ENCODE measurements around the gene NEK6.

Gene NEK6

GRCh38 chr9:124328285-124328684 is 70.5 kb downstream of the NEK6 start:
- peaks cover 7% of the 10 kb centered on the region; the same call in 1 of the 2 replicates for H4K20me1 ChIP-seq (ENCODE audit: insufficient read depth, low read length)
- no peak overlapping the region for H3K27ac ChIP-seq (ENCODE audit: low read length)
- H3K9ac ChIP-seq (ENCODE audit: low read length), result no peak overlapping the region
- TF ChIP-seq CTCF (IDR thresholded peaks at IDR 0.05; ENCODE audit: low read depth, low read length), result no peak
- TF ChIP-seq EZH2phosphoT487 (IDR thresholded peaks at IDR 0.05; ENCODE audit: low read depth), result no peak
- no peak overlapping the region for H3K4me3 ChIP-seq (ENCODE audit: low read length)
- peaks cover 79% of the 10 kb centered on the region for H3K36me3 ChIP-seq (replicated peaks; ENCODE audit: low read depth, low read length)
- no peaks in the 10 kb centered on the region for H3K4me1 ChIP-seq (ENCODE audit: low read length)
- no peaks in the 10 kb centered on the region for H3K9me3 ChIP-seq (ENCODE audit: insufficient read depth, low read length)
- no peaks in the 10 kb centered on the region for H3K79me2 ChIP-seq (ENCODE audit: low read length)
- no peak overlapping the region for H3K4me2 ChIP-seq (ENCODE audit: low read length)
- no peak overlapping the region for H2AFZ ChIP-seq (ENCODE audit: low read depth, low read length)
- no peaks in the 10 kb centered on the region for H3K27me3 ChIP-seq (ENCODE audit: low read depth, low read length)

- no peaks in the 10 kb centered on the region for H3K9me3 ChIP-seq (ENCODE audit: insufficient read depth, low read length)
- H3K4me1 ChIP-seq (ENCODE audit: low read length), result no peaks in the 10 kb centered on the region
- H3K27me3 ChIP-seq (ENCODE audit: low read depth, low read length), result no peaks in the 10 kb centered on the region
Measured at GRCh38 chr9:124329206-124329792, 71.5 kb downstream of the NEK6 start.

GRCh38 chr9:124330011-124330697 is 72.4 kb downstream of the NEK6 start:
- no peak overlapping the region for H2AFZ ChIP-seq (ENCODE audit: low read depth, low read length)
- H3K4me2 ChIP-seq (ENCODE audit: low read length), result no peak overlapping the region
- peaks cover 73% of the 10 kb centered on the region for H3K36me3 ChIP-seq (replicated peaks; ENCODE audit: low read depth, low read length)
- TF ChIP-seq CTCF (IDR thresholded peaks at IDR 0.05; ENCODE audit: low read depth, low read length) (no peak), EZH2phosphoT487 (IDR thresholded peaks at IDR 0.05; ENCODE audit: low read depth) (no peak)
- H3K4me1 ChIP-seq (ENCODE audit: low read length), result no peaks in the 10 kb centered on the region
- H3K27me3 ChIP-seq (ENCODE audit: low read depth, low read length), result no peaks in the 10 kb centered on the region
- no peak overlapping the region for H3K9ac ChIP-seq (ENCODE audit: low read length)
- no peak overlapping the region for H3K4me3 ChIP-seq (ENCODE audit: low read length)
- H4K20me1 ChIP-seq (ENCODE audit: insufficient read depth, low read length), result peaks cover 7% of the 10 kb centered on the region; the same call in 1 of the 2 replicates
- no peak overlapping the region for H3K27ac ChIP-seq (ENCODE audit: low read length)
- H3K9me3 ChIP-seq (ENCODE audit: insufficient read depth, low read length), result no peaks in the 10 kb centered on the region
- no peaks in the 10 kb centered on the region for H3K79me2 ChIP-seq (ENCODE audit: low read length)

More at GRCh38 chr9:124329206-124329792, 71.5 kb downstream of the NEK6 start:
- no peak overlapping the region for H3K4me2 ChIP-seq (ENCODE audit: low read length)
- H3K36me3 ChIP-seq (replicated peaks; ENCODE audit: low read depth, low read length), result peaks cover 73% of the 10 kb centered on the region
- H3K9ac ChIP-seq (ENCODE audit: low read length), result no peak overlapping the region
- no peak overlapping the region for H2AFZ ChIP-seq (ENCODE audit: low read depth, low read length)
- no peak for TF ChIP-seq CTCF (IDR thresholded peaks at IDR 0.05; ENCODE audit: low read depth, low read length)
- H3K4me3 ChIP-seq (ENCODE audit: low read length), result no peak overlapping the region
- H3K79me2 ChIP-seq (ENCODE audit: low read length), result no peaks in the 10 kb centered on the region
- no peak overlapping the region for H3K27ac ChIP-seq (ENCODE audit: low read length)
- peaks cover 7% of the 10 kb centered on the region; the same call in 1 of the 2 replicates for H4K20me1 ChIP-seq (ENCODE audit: insufficient read depth, low read length)

GRCh38 chr9:124331580-124331979 is 73.8 kb downstream of the NEK6 start:
- H3K79me2 ChIP-seq (ENCODE audit: low read length), result no peaks in the 10 kb centered on the region
- H3K27me3 ChIP-seq (ENCODE audit: low read depth, low read length), result no peaks in the 10 kb centered on the region
- no peak overlapping the region for H2AFZ ChIP-seq (ENCODE audit: low read depth, low read length)
- H3K4me2 ChIP-seq (ENCODE audit: low read length), result no peak overlapping the region
- no peaks in the 10 kb centered on the region for H3K4me1 ChIP-seq (ENCODE audit: low read length)
- TF ChIP-seq CTCF (IDR thresholded peaks at IDR 0.05; ENCODE audit: low read depth, low read length) (no peak), EZH2phosphoT487 (IDR thresholded peaks at IDR 0.05; ENCODE audit: low read depth) (no peak)
- H3K9me3 ChIP-seq (ENCODE audit: insufficient read depth, low read length), result no peaks in the 10 kb centered on the region
- peaks cover 7% of the 10 kb centered on the region; the same call in 1 of the 2 replicates for H4K20me1 ChIP-seq (ENCODE audit: insufficient read depth, low read length)
- H3K36me3 ChIP-seq (replicated peaks; ENCODE audit: low read depth, low read length), result peaks cover 72% of the 10 kb centered on the region
- H3K9ac ChIP-seq (ENCODE audit: low read length), result no peak overlapping the region
- no peak overlapping the region for H3K4me3 ChIP-seq (ENCODE audit: low read length)
- no peak overlapping the region for H3K27ac ChIP-seq (ENCODE audit: low read length)
